ENCODE data around the gene FIBCD1.

The FIBCD1 gene

DNA sequence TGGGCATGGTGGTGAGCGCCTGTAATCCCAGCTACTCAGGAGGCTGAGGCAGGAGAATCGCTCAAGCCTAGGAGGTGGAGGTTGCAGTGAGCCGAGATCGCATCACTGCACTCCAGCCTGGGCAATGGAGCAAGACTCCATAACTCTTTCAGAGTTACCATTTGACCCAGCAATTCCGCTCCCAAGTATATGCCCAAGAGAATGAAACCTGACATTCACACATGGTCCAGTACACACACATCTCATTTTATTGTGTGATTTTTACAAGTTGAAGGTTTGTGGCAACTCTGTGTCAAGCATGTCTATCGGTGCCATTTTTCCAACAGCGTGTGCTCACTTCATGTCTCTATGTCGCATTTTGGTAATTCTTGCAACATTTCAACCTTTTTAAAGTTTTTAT, 24.9 kb upstream of the FIBCD1 start:
- no peak for TF ChIP-seq GATA3 (IDR thresholded peaks at IDR 0.05; ENCODE audit: low read depth, low read length)
- no peak for TF ChIP-seq GATA2 (IDR thresholded peaks at IDR 0.05; ENCODE audit: low read depth, low read length)

DNA sequence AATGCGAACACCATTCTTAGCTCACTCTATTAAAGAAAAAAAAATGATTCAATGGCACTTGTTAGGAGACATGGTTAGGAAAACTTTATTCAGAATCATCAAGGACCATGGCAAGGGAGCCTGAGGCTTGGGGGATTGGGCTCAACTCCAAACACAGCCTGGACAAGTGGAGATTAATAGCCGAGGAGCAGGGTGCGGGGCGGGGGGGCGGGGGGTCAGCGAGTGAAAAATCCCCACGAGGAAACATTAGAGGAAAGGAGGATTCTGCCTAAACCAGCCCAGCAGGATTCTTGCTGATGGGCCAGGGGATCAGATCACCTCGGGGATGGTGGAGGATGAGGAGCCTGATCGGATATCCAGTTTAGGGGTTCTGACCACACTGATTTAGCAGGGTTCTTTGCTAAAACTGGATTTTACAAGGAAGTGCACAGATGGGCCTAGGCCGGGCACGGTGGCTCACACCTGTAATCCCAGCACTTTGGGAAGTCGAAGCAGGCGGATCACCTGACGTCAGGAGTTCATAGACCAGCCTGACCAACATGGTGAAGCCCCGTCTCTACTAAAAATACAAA, 24.4 kb upstream of the FIBCD1 start:
- no peak for TF ChIP-seq GATA2 (IDR thresholded peaks at IDR 0.05; ENCODE audit: low read depth, low read length)

DNA sequence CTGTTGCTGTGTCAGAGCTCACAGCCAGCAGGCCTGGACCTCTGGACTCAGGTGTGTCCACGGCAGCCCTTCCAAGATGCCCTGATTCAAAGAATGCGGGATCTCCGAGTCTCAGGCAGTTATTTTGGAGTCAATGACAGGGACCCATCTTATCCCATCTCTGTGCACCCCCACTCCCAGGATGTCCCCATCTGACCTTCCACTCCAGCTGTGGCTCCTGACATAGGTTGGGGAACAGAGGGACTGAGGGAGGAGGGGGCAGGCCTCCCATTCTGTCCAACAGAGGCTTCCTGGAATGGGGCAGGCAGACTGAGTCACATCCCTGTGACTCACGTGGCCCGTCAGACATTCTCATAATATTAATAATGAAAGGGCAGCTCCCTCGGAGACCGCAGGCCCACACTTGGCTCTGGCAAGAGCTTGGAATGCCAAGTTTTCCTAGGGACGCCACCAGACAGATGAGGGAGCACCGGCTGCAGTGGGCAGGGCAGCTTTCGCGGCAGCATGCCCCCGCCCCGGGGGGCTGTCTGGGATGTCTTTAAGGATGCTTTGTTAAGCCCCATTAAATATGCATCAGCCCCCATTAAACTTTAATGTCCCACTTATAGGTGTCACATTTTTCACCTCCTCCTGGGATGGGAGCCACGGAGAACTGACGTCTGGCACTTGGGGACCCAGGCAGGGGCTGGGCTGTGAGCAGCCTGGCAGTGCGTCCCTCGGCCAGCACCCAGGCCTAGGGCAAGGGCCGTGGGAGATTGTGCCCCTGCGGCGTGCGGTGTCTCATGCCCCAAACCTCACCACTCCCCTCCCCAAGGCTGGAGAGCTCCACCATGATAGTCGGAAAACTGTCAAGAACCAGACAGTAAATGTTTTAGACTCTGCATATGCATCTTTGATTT, 23.6 kb upstream of the FIBCD1 start:
- TF ChIP-seq GATA3 (IDR thresholded peaks at IDR 0.05; ENCODE audit: low read depth, low read length) (no peak), GATA2 (IDR thresholded peaks at IDR 0.05; ENCODE audit: low read depth, low read length) (no peak)

DNA sequence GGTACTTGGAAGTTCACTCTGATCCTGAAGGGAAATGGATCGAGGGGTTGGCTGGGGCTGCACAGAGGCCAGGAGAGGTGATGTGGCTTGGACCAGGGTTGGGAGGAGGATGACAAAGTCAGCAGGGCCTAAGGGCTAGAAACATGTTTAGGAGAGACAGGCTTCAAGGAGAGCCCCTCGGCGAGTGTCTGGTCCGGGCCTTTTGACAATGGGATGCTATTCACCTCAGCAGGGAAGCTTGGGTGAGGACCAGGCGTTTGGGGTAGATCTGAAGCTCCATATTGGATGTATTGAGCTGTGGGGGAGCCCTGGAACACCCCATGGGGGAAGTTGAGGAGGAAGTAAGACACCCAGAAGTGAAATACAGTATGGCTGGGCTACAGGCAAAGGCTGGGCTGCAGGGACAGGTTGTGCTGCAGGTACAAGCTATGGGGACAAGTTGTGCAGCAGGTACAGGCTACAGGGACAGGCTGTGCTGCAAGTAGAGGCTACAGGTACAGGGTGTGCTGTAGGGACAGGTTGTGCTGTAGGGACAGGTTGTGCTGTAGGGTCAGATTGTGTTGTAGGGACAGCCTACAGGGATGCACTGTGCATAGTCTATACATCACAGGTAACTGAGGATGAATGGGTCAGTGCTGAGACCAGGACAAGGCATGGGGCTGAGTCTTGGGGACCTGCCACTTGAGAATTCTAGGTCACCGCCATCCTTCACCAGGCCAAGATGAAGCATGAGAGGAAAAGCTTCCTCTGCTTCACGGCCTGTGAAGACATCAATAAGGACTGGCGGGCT, 22.7 kb upstream of the FIBCD1 start:
- TF ChIP-seq GATA2 (IDR thresholded peaks at IDR 0.05; ENCODE audit: low read depth, low read length) (no peak), GATA3 (IDR thresholded peaks at IDR 0.05; ENCODE audit: low read depth, low read length) (no peak)

DNA sequence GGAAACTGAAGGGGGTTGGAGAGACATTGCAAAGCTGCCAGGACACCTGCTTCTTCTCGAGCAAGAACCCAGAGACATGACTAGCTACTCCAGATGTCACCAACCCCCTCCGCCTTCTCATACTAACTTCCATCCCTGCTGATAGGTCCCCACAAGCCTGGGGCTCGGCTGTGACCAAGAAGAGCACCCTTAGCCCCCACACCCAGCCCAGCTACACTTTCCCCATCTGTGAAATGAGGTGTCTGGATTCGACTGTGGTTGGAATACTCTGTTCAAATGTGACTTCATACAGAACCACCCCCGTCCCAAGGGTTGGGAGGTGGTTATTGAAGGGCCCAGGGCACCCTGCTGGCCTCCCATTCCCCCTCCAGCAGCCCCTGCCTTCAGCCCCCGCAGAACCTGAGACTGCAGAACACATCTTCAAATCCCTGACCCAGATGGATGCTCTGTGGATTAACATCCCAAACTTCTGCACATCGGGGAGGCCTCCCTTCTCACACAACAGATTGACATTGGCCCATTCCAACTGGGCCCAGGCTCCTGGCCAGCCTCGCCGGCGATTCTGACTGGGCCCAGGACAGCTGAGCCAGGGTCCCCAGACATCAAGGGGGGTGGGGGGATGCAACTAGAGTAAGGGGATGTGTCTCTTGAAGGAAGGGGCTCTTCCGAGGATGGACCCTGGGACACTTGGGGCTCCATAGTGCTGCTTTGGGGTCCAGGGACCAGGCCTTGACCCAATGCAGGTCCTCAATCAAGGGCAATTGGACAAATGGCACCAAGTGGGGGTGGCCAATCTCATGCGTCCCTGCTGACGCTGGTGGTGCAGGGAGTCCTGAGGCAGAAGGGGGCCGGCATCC, 21.7 kb upstream of the FIBCD1 start:
- TF ChIP-seq GATA2 (IDR thresholded peaks at IDR 0.05; ENCODE audit: low read depth, low read length) (no peak), GATA3 (IDR thresholded peaks at IDR 0.05; ENCODE audit: low read depth, low read length) (no peak)

DNA sequence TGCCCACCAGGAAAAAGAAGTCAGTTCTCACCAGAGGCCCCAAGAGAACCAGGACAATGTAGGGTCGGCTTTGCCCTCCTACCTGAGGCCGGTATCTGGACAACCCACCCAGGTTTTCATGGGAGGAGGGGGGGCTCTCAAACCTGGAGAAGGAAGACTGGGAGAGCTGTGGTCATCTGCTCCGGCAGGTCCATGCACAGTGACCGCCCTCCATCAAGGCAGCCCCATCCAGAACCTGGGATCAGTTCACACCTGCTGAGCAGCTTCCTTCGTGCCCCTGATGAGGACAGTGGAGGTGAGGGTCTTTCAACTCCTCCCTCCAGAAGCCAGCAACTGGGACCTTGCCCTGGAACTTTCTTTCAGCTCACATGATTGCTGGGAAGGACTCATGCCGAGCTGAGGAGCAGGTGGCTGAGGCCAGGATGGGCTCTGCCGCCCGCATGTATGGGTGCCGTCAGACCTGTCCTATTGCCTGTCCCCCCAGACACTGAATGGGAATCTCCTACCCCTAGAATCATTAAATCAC, 20.8 kb upstream of the FIBCD1 start:
- no peak for TF ChIP-seq GATA2 (IDR thresholded peaks at IDR 0.05; ENCODE audit: low read depth, low read length)
- TF ChIP-seq GATA3 (IDR thresholded peaks at IDR 0.05; ENCODE audit: low read depth, low read length) = no peak

DNA sequence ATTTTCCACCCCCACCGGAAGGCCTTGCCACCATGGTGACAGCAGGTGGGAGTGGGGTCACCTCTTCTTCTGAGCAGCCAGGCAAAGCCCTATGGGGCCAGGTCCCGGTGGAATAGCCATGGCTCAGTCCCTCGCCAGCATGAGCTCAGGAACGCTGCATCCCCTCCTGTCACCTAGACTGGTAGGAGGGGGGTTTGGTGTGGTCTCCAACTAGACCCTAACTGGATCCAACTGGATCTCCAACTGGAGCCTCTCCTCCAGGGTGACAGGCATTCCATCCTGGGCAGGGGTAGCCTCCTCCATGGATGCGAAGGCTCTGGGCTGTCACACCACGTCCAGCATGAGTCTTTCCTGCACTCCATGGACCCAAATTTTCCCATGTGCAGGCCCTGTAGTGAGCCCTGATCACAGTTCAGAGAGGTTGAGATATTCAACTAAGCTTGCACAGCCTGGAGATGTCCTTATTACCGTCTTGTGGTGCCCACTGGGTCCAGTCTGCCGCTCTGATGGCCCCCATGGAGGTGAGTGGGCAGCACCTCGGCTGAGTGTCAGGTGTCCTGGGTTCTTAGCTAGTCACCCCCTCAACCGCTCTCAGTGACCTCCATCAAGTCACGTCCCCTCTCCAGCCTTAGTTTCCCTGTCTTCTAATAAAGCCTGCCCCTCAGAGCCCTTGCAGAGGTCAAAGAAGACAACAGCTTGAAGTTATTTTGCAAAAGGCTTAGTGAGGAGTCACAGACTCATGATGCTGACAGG, 18.6 kb upstream of the FIBCD1 start:
- no peak for TF ChIP-seq GATA3 (IDR thresholded peaks at IDR 0.05; ENCODE audit: low read depth, low read length)
- no peak for TF ChIP-seq GATA2 (IDR thresholded peaks at IDR 0.05; ENCODE audit: low read depth, low read length)

DNA sequence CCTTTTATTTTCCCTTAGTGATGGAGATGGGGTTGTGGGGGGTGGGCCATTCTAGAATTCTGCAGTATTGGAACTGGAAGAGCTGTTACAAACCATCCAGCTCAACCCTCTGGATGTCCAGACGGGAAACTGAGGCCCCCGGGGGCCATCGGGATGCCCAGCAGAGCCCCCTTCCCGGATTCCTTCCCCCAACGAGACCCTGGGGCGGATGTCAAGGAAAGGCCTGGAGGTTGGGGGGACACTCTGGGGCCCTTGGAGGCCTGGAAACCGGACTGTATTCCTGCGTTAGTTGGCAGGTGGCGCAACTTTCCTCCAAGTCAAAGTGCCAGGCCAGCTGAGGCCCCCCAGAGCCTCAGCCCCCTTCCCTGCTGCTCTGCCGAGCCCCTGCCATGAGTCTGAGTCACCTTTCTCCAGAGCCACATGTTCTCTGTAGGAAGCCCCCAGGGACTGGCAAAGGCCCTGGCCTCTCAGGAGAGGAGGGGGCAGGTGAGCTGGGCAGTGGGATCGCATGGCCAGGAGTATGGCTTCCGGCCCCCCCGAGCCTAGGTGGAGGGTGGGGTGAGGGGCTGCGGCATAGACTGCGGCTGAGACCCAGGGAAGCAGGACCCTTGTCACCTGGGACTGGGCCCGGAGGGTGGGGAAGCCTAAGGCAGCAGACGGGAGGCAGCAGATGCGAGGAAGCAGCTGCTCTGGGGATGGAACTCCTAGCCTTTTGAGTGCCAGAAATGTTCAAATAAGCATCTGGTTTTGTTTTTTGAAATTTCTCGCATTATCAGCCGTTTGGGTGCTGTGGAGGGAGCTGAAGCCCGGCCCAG, 17.8 kb upstream of the FIBCD1 start:
- no peak for TF ChIP-seq GATA2 (IDR thresholded peaks at IDR 0.05; ENCODE audit: low read depth, low read length)
- no peak for TF ChIP-seq GATA3 (IDR thresholded peaks at IDR 0.05; ENCODE audit: low read depth, low read length)

DNA sequence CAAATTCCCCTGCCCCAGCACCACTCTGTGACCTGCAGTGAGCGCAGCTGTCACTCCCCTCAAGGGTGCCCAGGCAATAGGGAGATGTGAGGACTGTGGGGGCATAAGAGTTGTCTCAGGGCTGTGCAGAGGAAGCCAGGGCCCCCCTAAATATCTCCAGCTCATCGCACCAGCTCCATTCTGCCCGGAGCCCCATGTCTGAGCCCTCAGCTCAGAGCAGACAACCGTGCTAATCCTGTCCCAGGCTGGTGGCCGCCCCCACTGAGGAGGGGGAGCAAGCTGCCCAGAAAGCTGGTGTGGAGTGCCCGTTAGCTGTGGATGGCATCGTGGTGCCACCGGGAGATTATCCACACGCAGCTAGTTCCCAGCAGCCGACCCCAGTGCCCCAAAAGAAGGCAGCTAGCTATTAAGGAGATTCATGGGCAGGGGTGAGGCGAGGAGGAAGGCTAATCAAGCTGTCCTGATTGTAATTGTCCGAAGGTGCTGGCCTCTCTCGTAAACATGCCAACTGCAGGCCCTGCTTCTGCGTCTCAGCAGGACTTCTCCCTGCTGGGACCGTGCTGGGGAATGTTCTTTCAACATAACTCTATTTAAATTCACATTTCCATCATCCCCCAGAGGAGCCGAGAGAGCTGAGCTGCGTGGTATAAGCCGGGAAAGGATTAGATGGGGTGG, 17.0 kb upstream of the FIBCD1 start:
- TF ChIP-seq GATA2 (IDR thresholded peaks at IDR 0.05; ENCODE audit: low read depth, low read length) (no peak), GATA3 (IDR thresholded peaks at IDR 0.05; ENCODE audit: low read depth, low read length) (no peak)

DNA sequence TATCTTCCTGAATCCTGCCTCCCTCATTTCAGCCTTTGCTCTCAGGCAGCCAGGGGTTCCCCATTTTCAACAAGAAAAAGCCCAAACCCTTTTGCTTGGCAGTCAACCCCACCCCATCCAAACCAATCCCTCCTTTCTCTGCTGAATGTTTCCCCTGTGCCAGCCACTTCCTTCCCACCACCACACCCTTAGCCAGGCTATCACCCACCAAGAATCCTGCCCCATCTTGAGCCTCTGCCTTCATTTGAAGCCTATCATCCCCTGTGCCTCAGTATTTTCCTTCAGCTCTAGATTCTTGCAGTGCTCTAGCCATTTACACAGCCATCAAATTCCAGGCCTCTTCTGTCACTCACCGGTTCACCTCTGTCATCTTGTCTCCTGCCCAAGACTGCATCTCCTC, 15.3 kb upstream of the FIBCD1 start:
- TF ChIP-seq GATA3 (IDR thresholded peaks at IDR 0.05; ENCODE audit: low read depth, low read length) = no peak
- no peak for TF ChIP-seq GATA2 (IDR thresholded peaks at IDR 0.05; ENCODE audit: low read depth, low read length)

DNA sequence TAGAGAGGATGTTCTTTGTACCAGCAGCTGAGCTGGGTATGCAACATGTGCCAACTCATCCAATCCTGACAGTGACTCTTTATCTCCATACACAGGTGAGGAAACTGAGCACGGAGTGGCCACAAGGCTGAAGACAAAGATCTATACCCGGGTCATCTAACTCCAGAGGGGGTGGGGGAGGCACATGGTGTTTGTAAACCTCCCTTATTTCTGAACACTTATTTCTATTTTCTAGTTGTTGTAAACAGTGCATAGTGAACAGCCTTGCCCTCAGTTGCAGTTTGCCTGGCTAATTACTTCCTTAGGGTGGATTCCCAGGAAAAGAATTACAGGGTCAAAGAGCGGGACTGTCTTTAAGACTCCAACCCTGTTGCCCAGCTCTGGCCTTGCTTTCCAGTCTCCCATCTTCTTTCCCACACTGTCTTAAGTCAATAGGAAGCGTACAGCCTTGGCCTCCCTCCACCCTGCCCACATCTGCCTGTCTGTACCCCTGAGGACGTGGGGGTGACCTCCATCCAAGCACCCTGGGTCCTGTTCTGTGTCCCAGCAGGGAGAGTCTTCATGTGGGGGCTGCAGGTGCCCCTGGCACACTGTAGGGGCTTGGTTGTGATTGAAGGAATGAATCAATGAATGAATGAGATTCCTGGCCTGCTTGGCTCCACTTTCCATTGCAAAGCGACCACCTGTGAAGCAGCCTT, 13.2 kb upstream of the FIBCD1 start:
- TF ChIP-seq GATA2 (IDR thresholded peaks at IDR 0.05; ENCODE audit: low read depth, low read length) (no peak), GATA3 (IDR thresholded peaks at IDR 0.05; ENCODE audit: low read depth, low read length) (no peak)
